CD4-positive, alpha-beta T cell (primary cell): Measurements from ENCODE around the gene EPHB1. TPM values are rescaled to one million over a fixed set of nuclear protein-coding genes. Genes with fewer than 3 reads are reported as not detected.

Experiments used
- ATAC-seq: fragments of 200-7000 bp; cut with Tn5 transposase; one replicate; pipeline ENCODE4 v1.10.0; 2022; ENCODE audit warnings: mild to moderate bottlenecking; ENCODE audit not compliant: poor library complexity
- CTCF ChIA-PET: fragments of 350-600 bp; sonication (Branson Sonifier 250); formaldehyde crosslinking; loops from one replicate; lab custom pipeline; 2021; ENCODE audit warnings: antibody characterized with exemption, inconsistent platforms; lab: Charles Lee
- POLR2A ChIA-PET: fragments of 350-600 bp; sonication (Branson Sonifier 250); formaldehyde crosslinking; loops from one replicate; lab custom pipeline; 2021; ENCODE audit warnings: antibody characterized with exemption, inconsistent platforms; lab: Charles Lee
- DNase-seq, 14 experiments: peaks; one replicate each; pipeline ENCODE4 v3.0.0-alpha.2; 2013 to 2020; ENCODE audit warnings: mixed read lengths in 2 of 14
- H3K27ac ChIP-seq, 2 donors: one replicate each; pipeline versions ENCODE4 v1.5.1 to v1.7.0; 2013; ENCODE audit warnings: low read length in 2 of 2, low read depth in 1 of 2, mild to moderate bottlenecking in 1 of 2
- H3K27me3 ChIP-seq, 2 experiments: 1 replicate in 1 of 2; 2 replicates in 1 of 2; pipeline versions ENCODE4 v1.6.1 to v1.7.0; 2013; ENCODE audit warnings: low read length in 2 of 2, control low read depth in 1 of 2, mild to moderate bottlenecking in 1 of 2, moderate library complexity in 1 of 2; ENCODE audit not compliant: insufficient read depth in 2 of 2, control insufficient read depth in 1 of 2
- H3K36me3 ChIP-seq: one replicate; pipeline ENCODE4 v1.6.1; 2013; ENCODE audit warnings: low read length, control low read depth; ENCODE audit not compliant: insufficient read depth
- H3K4me1 ChIP-seq: one replicate; pipeline ENCODE4 v1.6.1; 2013; ENCODE audit warnings: low read length, control low read depth; ENCODE audit not compliant: insufficient read depth
- H3K4me3 ChIP-seq: one replicate; pipeline ENCODE4 v1.5.1; 2013; ENCODE audit warnings: mild to moderate bottlenecking, low read length, moderate library complexity
- H3K9me3 ChIP-seq, 2 experiments: 1 replicate in 1 of 2; 2 replicates in 1 of 2; pipeline versions ENCODE4 v1.6.1 to v1.7.0; 2013; ENCODE audit warnings: low read length in 2 of 2, mild to moderate bottlenecking in 2 of 2, control low read depth in 1 of 2, moderate library complexity in 1 of 2; ENCODE audit not compliant: control insufficient read depth in 1 of 2, insufficient read depth in 1 of 2
- H3K27ac Mint-ChIP-seq: one replicate; pipeline ENCODE4 v1.8.0; 2020; ENCODE audit warnings: mixed read lengths
- H3K27me3 Mint-ChIP-seq: one replicate; pipeline ENCODE4 v1.8.0; 2021; ENCODE audit warnings: mixed read lengths
- H3K36me3 Mint-ChIP-seq: one replicate; pipeline ENCODE4 v1.8.0; 2021; ENCODE audit warnings: low read depth, mixed read lengths
- H3K4me1 Mint-ChIP-seq: one replicate; pipeline ENCODE4 v1.8.0; 2021; ENCODE audit warnings: low read depth, mixed read lengths
- H3K4me3 Mint-ChIP-seq: one replicate; pipeline ENCODE4 v1.8.0; 2020; ENCODE audit warnings: mild to moderate bottlenecking, mixed read lengths
- H3K9me3 Mint-ChIP-seq: one replicate; pipeline ENCODE4 v1.8.0; 2020; ENCODE audit warnings: mixed read lengths
- intact Hi-C, 2 experiments: fragments of 100-400 bp; cut with DNase I in 1 of 2; cut with micrococcal nuclease in 1 of 2; formaldehyde crosslinking; loops; one replicate each; pipeline versions ENCODE4 v1.15.1 to v1.9.0; 2023 to 2025; cut with DNase I, micrococcal nuclease
- total RNA-seq, 174 experiments: library from RNA in 2 of 174; stranded (reverse) in 2 of 174; gene quantifications; one replicate each; pipeline ENCODE4 v1.2.3 and lab custom pipeline; 2021 to 2026
- TF ChIP-seq, protein P1 (sequence below): fragments of 200-600 bp; IDR thresholded peaks from one replicate; pipeline ENCODE4 v1.8.0; 2022; ENCODE audit warnings: antibody characterized with exemption, mild to moderate bottlenecking

Gene EPHB1
- total RNA-seq, 2 experiments from 2014 or later, result 0.08 to 0.49 TPM

DNA sequence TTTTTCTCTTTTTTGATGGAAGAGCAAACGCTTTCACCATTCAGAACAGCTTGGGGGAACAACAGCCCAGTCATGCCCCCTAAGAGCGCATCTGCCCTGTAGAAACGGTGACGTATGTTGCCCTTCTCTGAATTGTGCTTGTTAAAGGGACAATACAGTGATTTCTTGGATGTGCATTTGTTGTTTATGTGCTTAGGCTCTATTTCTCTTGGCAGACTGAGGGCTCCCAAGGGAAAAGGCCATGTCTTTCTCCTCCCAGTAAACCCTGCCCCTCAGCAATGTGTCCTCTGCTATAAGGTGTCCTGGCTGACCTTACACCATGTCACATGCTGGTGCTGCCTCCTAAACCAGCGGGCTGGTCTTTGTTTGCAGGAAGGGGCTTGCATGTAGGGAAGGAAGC lies 346.1 kb downstream of the EPHB1 start:
- no peaks in the 10 kb centered on the region for H3K36me3 ChIP-seq
- H3K27me3 ChIP-seq, result no peaks in the 10 kb centered on the region
- CTCF ChIA-PET, result no interaction called here
- H3K9me3 ChIP-seq, result peaks cover 0 to 10% of the 10 kb centered on the region in 2 experiments
- DNase-seq (no peak), ATAC-seq (no peak)
- H3K4me3 Mint-ChIP-seq, result no peak overlapping the region
- H3K4me1 ChIP-seq, result no peaks in the 10 kb centered on the region
- POLR2A ChIA-PET, result no interaction called here
- H3K27me3 Mint-ChIP-seq, result no peaks in the 10 kb centered on the region
- TF ChIP-seq, protein P1, sequence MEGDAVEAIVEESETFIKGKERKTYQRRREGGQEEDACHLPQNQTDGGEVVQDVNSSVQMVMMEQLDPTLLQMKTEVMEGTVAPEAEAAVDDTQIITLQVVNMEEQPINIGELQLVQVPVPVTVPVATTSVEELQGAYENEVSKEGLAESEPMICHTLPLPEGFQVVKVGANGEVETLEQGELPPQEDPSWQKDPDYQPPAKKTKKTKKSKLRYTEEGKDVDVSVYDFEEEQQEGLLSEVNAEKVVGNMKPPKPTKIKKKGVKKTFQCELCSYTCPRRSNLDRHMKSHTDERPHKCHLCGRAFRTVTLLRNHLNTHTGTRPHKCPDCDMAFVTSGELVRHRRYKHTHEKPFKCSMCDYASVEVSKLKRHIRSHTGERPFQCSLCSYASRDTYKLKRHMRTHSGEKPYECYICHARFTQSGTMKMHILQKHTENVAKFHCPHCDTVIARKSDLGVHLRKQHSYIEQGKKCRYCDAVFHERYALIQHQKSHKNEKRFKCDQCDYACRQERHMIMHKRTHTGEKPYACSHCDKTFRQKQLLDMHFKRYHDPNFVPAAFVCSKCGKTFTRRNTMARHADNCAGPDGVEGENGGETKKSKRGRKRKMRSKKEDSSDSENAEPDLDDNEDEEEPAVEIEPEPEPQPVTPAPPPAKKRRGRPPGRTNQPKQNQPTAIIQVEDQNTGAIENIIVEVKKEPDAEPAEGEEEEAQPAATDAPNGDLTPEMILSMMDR, result no peak
- no peak overlapping the region for H3K27ac Mint-ChIP-seq
- H3K4me1 Mint-ChIP-seq, result no peaks in the 10 kb centered on the region
- no peaks in the 10 kb centered on the region for H3K9me3 Mint-ChIP-seq
- H3K36me3 Mint-ChIP-seq, result no peaks in the 10 kb centered on the region
- intact Hi-C loops, result no loop called here
- no peak overlapping the region for H3K4me3 ChIP-seq
- no peak overlapping the region for H3K27ac ChIP-seq

DNA sequence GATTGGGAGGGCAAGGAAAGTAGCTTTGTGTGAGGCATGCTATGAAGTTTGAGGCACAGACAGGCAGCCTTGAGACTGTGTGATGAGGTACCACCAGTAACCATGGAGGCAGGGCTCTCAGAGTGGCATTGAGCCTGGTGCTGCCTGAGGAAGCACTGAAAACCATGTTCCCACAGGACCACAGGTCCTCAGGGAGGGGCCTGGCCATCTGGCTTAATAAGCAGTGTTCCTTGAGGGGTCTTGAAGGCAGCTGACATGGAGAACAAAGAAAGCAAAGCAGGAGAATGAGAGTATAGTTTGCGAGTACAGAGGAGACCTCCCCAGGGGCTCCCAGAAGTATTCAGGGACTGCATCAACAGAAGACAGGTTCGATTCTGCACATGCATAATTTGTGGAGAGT lies 346.6 kb downstream of the EPHB1 start:
- H3K9me3 Mint-ChIP-seq, result no peaks in the 10 kb centered on the region
- no peaks in the 10 kb centered on the region for H3K36me3 Mint-ChIP-seq
- DNase-seq (no peak), ATAC-seq (no peak)
- no peak overlapping the region for H3K27ac Mint-ChIP-seq
- no peaks in the 10 kb centered on the region for H3K4me1 Mint-ChIP-seq
- Histone ChIP-seq H3K27me3 (no peaks in the 10 kb centered on the region), H3K4me1 (no peaks in the 10 kb centered on the region), H3K36me3 (no peaks in the 10 kb centered on the region), H3K27ac (no peak overlapping the region), H3K9me3 (peaks cover 0 to 10% of the 10 kb centered on the region in 2 experiments), H3K4me3 (no peak overlapping the region)
- TF ChIP-seq, protein P1, result no peak
- no peak overlapping the region for H3K4me3 Mint-ChIP-seq
- intact Hi-C loops, result no loop called here
- ChIA-PET POLR2A (no interaction called here), CTCF (no interaction called here)
- no peaks in the 10 kb centered on the region for H3K27me3 Mint-ChIP-seq

DNA sequence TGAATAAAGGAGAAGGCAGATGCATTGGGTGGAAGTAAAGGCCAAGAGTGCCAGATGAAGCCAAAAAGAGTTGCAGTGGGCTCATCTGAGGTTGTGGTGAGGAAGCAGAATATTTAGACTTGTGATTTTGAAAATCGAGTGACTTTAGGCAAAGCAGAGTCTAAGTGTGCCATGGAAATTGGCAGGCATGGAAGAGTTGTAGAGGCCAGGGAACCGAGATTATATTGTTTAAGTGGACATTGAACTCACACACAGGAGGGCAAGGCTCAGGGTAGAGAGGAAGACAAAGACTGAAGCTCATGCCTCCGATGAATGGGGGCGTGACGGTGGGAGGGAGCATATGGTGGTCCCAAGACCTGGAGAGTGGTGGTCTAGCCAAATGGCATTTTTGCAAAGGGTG lies 347.5 kb downstream of the EPHB1 start:
- Mint-ChIP-seq H3K36me3 (no peaks in the 10 kb centered on the region), H3K27ac (no peak overlapping the region), H3K4me3 (no peak overlapping the region), H3K9me3 (no peaks in the 10 kb centered on the region), H3K4me1 (no peaks in the 10 kb centered on the region), H3K27me3 (no peaks in the 10 kb centered on the region)
- no peaks in the 10 kb centered on the region for H3K4me1 ChIP-seq
- H3K27ac ChIP-seq, result no peak overlapping the region
- ChIA-PET CTCF (no interaction called here), POLR2A (no interaction called here)
- ATAC-seq (no peak), DNase-seq (no peak)
- H3K4me3 ChIP-seq, result no peak overlapping the region
- TF ChIP-seq, protein P1, result no peak
- H3K9me3 ChIP-seq, result peaks cover 0 to 10% of the 10 kb centered on the region in 2 experiments
- H3K27me3 ChIP-seq, result no peaks in the 10 kb centered on the region
- intact Hi-C loops, result no loop called here
- no peaks in the 10 kb centered on the region for H3K36me3 ChIP-seq
